HEK293 (cell line): ENCODE measurements around the gene MAB21L3.

Source experiments
- CTCF ChIA-PET: fragments of 350-600 bp; formaldehyde crosslinking; extraction: SDS; loops from one replicate; lab custom pipeline; 2021; ENCODE audit warnings: antibody characterized with exemption; lab: Yijun Ruan, JAX
- POLR2A ChIA-PET: fragments of 300-600 bp; formaldehyde crosslinking; extraction: SDS; loops from one replicate; lab custom pipeline; 2020; ENCODE audit warnings: antibody characterized with exemption, inconsistent platforms; lab: Yijun Ruan, JAX
- H3K27ac ChIP-seq: fragments of 200-500 bp; sonication (Bioruptor generic); 2 replicates; pipeline ENCODE4 v1.5.1; 2014; ENCODE audit warnings: low read depth, low read length, control low read depth, inconsistent platforms; ENCODE audit errors: extremely low read depth
- H3K36me3 ChIP-seq, 2 experiments: fragments of 200-500 bp in 1 of 2; sonication (Bioruptor generic) in 1 of 2; 1 replicate in 1 of 2; 2 replicates in 1 of 2; pipeline ENCODE4 v1.5.1; 2014 to 2017; ENCODE audit warnings: inconsistent platforms in 2 of 2, low read length in 2 of 2; ENCODE audit not compliant: control insufficient read depth in 2 of 2, insufficient read depth in 1 of 2
- H3K4me1 ChIP-seq: fragments of 200-500 bp; sonication (Bioruptor generic); 2 replicates; pipeline ENCODE4 v1.5.1; 2014; ENCODE audit warnings: mild to moderate bottlenecking, low read length, inconsistent platforms; ENCODE audit not compliant: control insufficient read depth, insufficient read depth
- H3K4me3 ChIP-seq: 2 replicates; pipeline ENCODE4 v1.5.1; 2011; ENCODE audit warnings: low read depth, mild to moderate bottlenecking, control low read depth, low read length, moderate library complexity
- H3K9me3 ChIP-seq: fragments of 200-500 bp; sonication (Bioruptor generic); 2 replicates; pipeline ENCODE4 v1.5.1; 2014; ENCODE audit warnings: low read depth, low read length, inconsistent platforms; ENCODE audit not compliant: control insufficient read depth, insufficient read depth
- EGR2 ChIP-seq: fragments of 450-650 bp; formaldehyde crosslinking; IDR thresholded peaks from 2 replicates; pipeline ENCODE4 v1.5.1; 2016; ENCODE audit warnings: low read depth, missing biosample characterization, missing genetic modification characterization
- GLIS1 ChIP-seq: fragments of 450-650 bp; formaldehyde crosslinking; IDR thresholded peaks from 2 replicates; pipeline ENCODE4 v1.5.1; 2016; ENCODE audit warnings: missing biosample characterization, missing genetic modification characterization
- HOXA7 ChIP-seq: sonication (generic); formaldehyde crosslinking; IDR thresholded peaks from 2 replicates; pipeline ENCODE4 v1.8.1; 2022; ENCODE audit warnings: missing genetic modification reagents, borderline replicate concordance
- SP2 ChIP-seq: fragments of 450-650 bp; formaldehyde crosslinking; IDR thresholded peaks from 2 replicates; pipeline ENCODE4 v1.5.1; 2016; ENCODE audit warnings: missing biosample characterization, missing genetic modification characterization
- YY2 ChIP-seq: fragments of 450-650 bp; formaldehyde crosslinking; IDR thresholded peaks from 2 replicates; pipeline ENCODE4 v1.5.1; 2016; ENCODE audit warnings: missing biosample characterization, missing genetic modification characterization
- ZBTB17 ChIP-seq: fragments of 450-650 bp; formaldehyde crosslinking; IDR thresholded peaks from 2 replicates; pipeline ENCODE4 v1.5.1; 2016; ENCODE audit warnings: missing biosample characterization, missing genetic modification characterization
- ZBTB8A ChIP-seq: fragments of 450-650 bp; formaldehyde crosslinking; IDR thresholded peaks from 2 replicates; pipeline ENCODE4 v1.5.1; 2016; ENCODE audit warnings: missing biosample characterization, missing genetic modification characterization
- ZFHX2 ChIP-seq: fragments of 450-650 bp; formaldehyde crosslinking; conservative IDR thresholded peaks from 2 replicates; pipeline ENCODE4 v1.5.1; 2016; ENCODE audit warnings: missing biosample characterization, missing genetic modification characterization
- ZFP69B ChIP-seq: fragments of 450-650 bp; formaldehyde crosslinking; IDR thresholded peaks from 2 replicates; pipeline ENCODE4 v1.5.1; 2016; ENCODE audit warnings: missing biosample characterization, missing genetic modification characterization
- ZNF133 ChIP-seq: fragments of 450-650 bp; formaldehyde crosslinking; IDR thresholded peaks from 2 replicates; pipeline ENCODE4 v1.5.1; 2016; ENCODE audit warnings: missing biosample characterization, missing genetic modification characterization
- ZNF223 ChIP-seq: fragments of 450-650 bp; formaldehyde crosslinking; IDR thresholded peaks from 2 replicates; pipeline ENCODE4 v1.5.1; 2016; ENCODE audit warnings: missing biosample characterization, missing genetic modification characterization
- ZNF302 ChIP-seq: fragments of 450-650 bp; formaldehyde crosslinking; IDR thresholded peaks from 2 replicates; pipeline ENCODE4 v1.5.1; 2016; ENCODE audit warnings: missing biosample characterization, missing genetic modification characterization, low read depth
- ZNF335 ChIP-seq: fragments of 450-650 bp; formaldehyde crosslinking; conservative IDR thresholded peaks from 2 replicates; pipeline ENCODE4 v1.5.1; 2016; ENCODE audit warnings: missing biosample characterization, missing genetic modification characterization
- ZNF350 ChIP-seq: fragments of 450-650 bp; formaldehyde crosslinking; IDR thresholded peaks from 2 replicates; pipeline ENCODE4 v1.5.0; 2017; ENCODE audit warnings: missing biosample characterization, mild to moderate bottlenecking, missing genetic modification characterization
- ZNF426 ChIP-seq: fragments of 450-650 bp; formaldehyde crosslinking; IDR thresholded peaks from 2 replicates; pipeline ENCODE4 v1.5.1; 2017; ENCODE audit warnings: missing biosample characterization, missing genetic modification characterization, mild to moderate bottlenecking, inconsistent platforms, moderate library complexity
- ZNF530 ChIP-seq: fragments of 450-650 bp; formaldehyde crosslinking; IDR thresholded peaks from 2 replicates; pipeline ENCODE4 v1.5.1; 2016; ENCODE audit warnings: low read depth, missing biosample characterization, missing genetic modification characterization
- ZNF571 ChIP-seq: fragments of 450-650 bp; formaldehyde crosslinking; IDR thresholded peaks from 2 replicates; pipeline ENCODE4 v1.5.0; 2017; ENCODE audit warnings: missing biosample characterization, missing genetic modification characterization
- ZNF610 ChIP-seq: fragments of 450-650 bp; formaldehyde crosslinking; IDR thresholded peaks from 2 replicates; pipeline ENCODE4 v1.5.1; 2016; ENCODE audit warnings: missing biosample characterization, missing genetic modification characterization, borderline replicate concordance
- ZNF677 ChIP-seq: fragments of 450-650 bp; IDR thresholded peaks from 2 replicates; pipeline ENCODE4 v1.5.0; 2018; ENCODE audit warnings: missing biosample characterization, mild to moderate bottlenecking, missing genetic modification characterization, moderate library complexity
- ZNF777 ChIP-seq: fragments of 450-650 bp; formaldehyde crosslinking; IDR thresholded peaks from 2 replicates; pipeline ENCODE4 v1.5.1; 2017; ENCODE audit warnings: missing biosample characterization, missing genetic modification characterization, borderline replicate concordance
- TF ChIP-seq, protein P1 (sequence below): fragments of 450-650 bp; formaldehyde crosslinking; IDR thresholded peaks from 2 replicates; pipeline ENCODE4 v1.5.1; 2016; ENCODE audit warnings: missing biosample characterization, missing genetic modification characterization
- TF ChIP-seq, protein P2 (sequence below): fragments of 450-650 bp; formaldehyde crosslinking; IDR thresholded peaks from 2 replicates; pipeline ENCODE4 v1.5.1; 2016; ENCODE audit warnings: missing biosample characterization, missing genetic modification characterization, borderline replicate concordance
- TF ChIP-seq, protein P3 (sequence below): fragments of 450-650 bp; formaldehyde crosslinking; IDR thresholded peaks from 2 replicates; pipeline ENCODE4 v1.5.1; 2016; ENCODE audit warnings: missing biosample characterization, missing genetic modification characterization
- TF ChIP-seq, protein P4 (sequence below): fragments of 450-650 bp; formaldehyde crosslinking; IDR thresholded peaks from 2 replicates; pipeline ENCODE4 v1.5.1; 2017; ENCODE audit warnings: missing biosample characterization, missing genetic modification characterization
- TF ChIP-seq, protein P5 (sequence below): fragments of 450-650 bp; formaldehyde crosslinking; IDR thresholded peaks from 2 replicates; pipeline ENCODE4 v1.5.1; 2016; ENCODE audit warnings: missing biosample characterization, missing genetic modification characterization
- TF ChIP-seq, protein P6 (sequence below): IDR thresholded peaks from 2 replicates; pipeline ENCODE4 v1.6.1; 2011; ENCODE audit warnings: mild to moderate bottlenecking, low read depth, low read length, borderline replicate concordance

The MAB21L3 gene

DNA sequence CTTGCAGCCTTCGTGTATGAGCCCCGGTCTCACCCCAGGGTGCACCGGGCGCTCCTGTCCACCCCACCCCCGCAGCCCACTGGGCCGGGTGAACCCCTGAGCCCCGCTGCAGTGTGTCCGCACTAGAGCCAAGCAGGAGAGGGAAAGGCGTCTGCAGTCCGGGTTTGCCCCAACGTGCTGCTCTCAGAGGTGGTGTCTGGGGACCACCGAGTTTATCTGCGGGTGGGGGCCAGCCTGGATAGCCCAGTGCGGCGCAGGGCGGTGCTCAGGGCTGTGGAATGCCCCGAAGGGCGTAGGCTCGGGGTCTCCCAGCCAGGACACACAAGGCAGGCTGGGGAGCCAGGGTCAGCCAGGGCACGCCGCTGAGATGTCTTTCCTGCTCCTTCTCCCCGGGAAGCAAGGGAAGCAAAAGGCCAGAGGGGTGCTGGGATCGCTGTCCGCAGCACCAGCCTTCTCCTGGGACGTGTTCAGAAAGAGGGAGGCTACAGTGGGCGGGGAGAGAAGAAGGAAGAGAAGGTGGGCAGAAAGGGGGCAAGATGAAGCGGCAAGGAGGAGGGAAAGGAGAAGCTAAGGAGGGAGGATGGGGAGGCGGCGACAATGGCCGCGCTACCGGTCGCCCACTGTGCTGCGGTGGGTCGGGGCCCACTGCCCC, 56.6 kb downstream of the MAB21L3 start:
- H3K4me3 ChIP-seq: peak overlapping the region; percentile 27
- CTCF ChIA-PET: interaction anchor here (0.6 to 3.6 kb wide), 6 partner anchors 10 to 685 kb away, joined by 3 to 15 read pairs (median 10); no protein-coding TSS in a partner anchor
- H3K36me3 ChIP-seq: no peaks in the 10 kb centered on the region
- no peaks in the 10 kb centered on the region for H3K4me1 ChIP-seq
- H3K9me3 ChIP-seq: no peaks in the 10 kb centered on the region
- no peak overlapping the region; the same call in 1 of the 2 replicates for H3K27ac ChIP-seq
- POLR2A ChIA-PET: no interaction called here
- TF ChIP-seq ZNF426 (tag by site-specific recombination): no peak
- TF ChIP-seq SP2 (tag by site-specific recombination): peak; percentile 44
- TF ChIP-seq ZNF223 (tag by site-specific recombination): no peak
- TF ChIP-seq ZNF350 (tag by site-specific recombination): no peak
- TF ChIP-seq ZFP69B (tag by site-specific recombination): no peak
- TF ChIP-seq, protein P1, sequence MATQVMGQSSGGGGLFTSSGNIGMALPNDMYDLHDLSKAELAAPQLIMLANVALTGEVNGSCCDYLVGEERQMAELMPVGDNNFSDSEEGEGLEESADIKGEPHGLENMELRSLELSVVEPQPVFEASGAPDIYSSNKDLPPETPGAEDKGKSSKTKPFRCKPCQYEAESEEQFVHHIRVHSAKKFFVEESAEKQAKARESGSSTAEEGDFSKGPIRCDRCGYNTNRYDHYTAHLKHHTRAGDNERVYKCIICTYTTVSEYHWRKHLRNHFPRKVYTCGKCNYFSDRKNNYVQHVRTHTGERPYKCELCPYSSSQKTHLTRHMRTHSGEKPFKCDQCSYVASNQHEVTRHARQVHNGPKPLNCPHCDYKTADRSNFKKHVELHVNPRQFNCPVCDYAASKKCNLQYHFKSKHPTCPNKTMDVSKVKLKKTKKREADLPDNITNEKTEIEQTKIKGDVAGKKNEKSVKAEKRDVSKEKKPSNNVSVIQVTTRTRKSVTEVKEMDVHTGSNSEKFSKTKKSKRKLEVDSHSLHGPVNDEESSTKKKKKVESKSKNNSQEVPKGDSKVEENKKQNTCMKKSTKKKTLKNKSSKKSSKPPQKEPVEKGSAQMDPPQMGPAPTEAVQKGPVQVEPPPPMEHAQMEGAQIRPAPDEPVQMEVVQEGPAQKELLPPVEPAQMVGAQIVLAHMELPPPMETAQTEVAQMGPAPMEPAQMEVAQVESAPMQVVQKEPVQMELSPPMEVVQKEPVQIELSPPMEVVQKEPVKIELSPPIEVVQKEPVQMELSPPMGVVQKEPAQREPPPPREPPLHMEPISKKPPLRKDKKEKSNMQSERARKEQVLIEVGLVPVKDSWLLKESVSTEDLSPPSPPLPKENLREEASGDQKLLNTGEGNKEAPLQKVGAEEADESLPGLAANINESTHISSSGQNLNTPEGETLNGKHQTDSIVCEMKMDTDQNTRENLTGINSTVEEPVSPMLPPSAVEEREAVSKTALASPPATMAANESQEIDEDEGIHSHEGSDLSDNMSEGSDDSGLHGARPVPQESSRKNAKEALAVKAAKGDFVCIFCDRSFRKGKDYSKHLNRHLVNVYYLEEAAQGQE (tag by site-specific recombination): peak; percentile 54; the same call in 1 of the 2 replicates
- TF ChIP-seq ZBTB17 (tag by site-specific recombination): no peak
- TF ChIP-seq ZNF777 (tag by site-specific recombination): peak; percentile 61; the same call in 1 of the 2 replicates
- TF ChIP-seq ZNF610 (tag by site-specific recombination): no peak
- TF ChIP-seq EGR2 (tag by site-specific recombination): peak; percentile 76
- TF ChIP-seq, protein P2, sequence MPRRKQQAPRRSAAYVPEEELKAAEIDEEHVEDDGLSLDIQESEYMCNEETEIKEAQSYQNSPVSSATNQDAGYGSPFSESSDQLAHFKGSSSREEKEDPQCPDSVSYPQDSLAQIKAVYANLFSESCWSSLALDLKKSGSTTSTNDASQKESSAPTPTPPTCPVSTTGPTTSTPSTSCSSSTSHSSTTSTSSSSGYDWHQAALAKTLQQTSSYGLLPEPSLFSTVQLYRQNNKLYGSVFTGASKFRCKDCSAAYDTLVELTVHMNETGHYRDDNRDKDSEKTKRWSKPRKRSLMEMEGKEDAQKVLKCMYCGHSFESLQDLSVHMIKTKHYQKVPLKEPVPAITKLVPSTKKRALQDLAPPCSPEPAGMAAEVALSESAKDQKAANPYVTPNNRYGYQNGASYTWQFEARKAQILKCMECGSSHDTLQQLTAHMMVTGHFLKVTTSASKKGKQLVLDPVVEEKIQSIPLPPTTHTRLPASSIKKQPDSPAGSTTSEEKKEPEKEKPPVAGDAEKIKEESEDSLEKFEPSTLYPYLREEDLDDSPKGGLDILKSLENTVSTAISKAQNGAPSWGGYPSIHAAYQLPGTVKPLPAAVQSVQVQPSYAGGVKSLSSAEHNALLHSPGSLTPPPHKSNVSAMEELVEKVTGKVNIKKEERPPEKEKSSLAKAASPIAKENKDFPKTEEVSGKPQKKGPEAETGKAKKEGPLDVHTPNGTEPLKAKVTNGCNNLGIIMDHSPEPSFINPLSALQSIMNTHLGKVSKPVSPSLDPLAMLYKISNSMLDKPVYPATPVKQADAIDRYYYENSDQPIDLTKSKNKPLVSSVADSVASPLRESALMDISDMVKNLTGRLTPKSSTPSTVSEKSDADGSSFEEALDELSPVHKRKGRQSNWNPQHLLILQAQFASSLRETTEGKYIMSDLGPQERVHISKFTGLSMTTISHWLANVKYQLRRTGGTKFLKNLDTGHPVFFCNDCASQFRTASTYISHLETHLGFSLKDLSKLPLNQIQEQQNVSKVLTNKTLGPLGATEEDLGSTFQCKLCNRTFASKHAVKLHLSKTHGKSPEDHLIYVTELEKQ (tag by site-specific recombination): no peak
- TF ChIP-seq HOXA7 (CRISPR knock-in tag): no peak
- TF ChIP-seq ZNF335 (tag by site-specific recombination): no peak
- TF ChIP-seq ZFHX2: peak; percentile 74
- no peak for TF ChIP-seq ZNF302 (tag by site-specific recombination)
- no peak for TF ChIP-seq ZBTB8A (tag by site-specific recombination)
- no peak for TF ChIP-seq ZNF571 (tag by site-specific recombination)
- TF ChIP-seq ZNF133 (tag by site-specific recombination): no peak
- no peak for TF ChIP-seq ZNF677 (tag by site-specific recombination)
- TF ChIP-seq, protein P3, sequence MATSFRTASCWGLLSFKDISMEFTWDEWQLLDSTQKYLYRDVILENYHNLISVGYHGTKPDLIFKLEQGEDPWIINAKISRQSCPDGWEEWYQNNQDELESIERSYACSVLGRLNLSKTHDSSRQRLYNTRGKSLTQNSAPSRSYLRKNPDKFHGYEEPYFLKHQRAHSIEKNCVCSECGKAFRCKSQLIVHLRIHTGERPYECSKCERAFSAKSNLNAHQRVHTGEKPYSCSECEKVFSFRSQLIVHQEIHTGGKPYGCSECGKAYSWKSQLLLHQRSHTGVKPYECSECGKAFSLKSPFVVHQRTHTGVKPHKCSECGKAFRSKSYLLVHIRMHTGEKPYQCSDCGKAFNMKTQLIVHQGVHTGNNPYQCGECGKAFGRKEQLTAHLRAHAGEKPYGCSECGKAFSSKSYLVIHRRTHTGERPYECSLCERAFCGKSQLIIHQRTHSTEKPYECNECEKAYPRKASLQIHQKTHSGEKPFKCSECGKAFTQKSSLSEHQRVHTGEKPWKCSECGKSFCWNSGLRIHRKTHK (tag by site-specific recombination): no peak
- no peak for TF ChIP-seq YY2 (tag by site-specific recombination)
- no peak for TF ChIP-seq ZNF530 (tag by site-specific recombination)
- TF ChIP-seq, protein P4, sequence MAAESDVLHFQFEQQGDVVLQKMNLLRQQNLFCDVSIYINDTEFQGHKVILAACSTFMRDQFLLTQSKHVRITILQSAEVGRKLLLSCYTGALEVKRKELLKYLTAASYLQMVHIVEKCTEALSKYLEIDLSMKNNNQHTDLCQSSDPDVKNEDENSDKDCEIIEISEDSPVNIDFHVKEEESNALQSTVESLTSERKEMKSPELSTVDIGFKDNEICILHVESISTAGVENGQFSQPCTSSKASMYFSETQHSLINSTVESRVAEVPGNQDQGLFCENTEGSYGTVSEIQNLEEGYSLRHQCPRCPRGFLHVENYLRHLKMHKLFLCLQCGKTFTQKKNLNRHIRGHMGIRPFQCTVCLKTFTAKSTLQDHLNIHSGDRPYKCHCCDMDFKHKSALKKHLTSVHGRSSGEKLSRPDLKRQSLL (tag by site-specific recombination): no peak
- TF ChIP-seq, protein P5, sequence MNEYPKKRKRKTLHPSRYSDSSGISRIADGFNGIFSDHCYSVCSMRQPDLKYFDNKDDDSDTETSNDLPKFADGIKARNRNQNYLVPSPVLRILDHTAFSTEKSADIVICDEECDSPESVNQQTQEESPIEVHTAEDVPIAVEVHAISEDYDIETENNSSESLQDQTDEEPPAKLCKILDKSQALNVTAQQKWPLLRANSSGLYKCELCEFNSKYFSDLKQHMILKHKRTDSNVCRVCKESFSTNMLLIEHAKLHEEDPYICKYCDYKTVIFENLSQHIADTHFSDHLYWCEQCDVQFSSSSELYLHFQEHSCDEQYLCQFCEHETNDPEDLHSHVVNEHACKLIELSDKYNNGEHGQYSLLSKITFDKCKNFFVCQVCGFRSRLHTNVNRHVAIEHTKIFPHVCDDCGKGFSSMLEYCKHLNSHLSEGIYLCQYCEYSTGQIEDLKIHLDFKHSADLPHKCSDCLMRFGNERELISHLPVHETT (tag by site-specific recombination): no peak
- no peak for TF ChIP-seq GLIS1 (tag by site-specific recombination)
- TF ChIP-seq, protein P6, sequence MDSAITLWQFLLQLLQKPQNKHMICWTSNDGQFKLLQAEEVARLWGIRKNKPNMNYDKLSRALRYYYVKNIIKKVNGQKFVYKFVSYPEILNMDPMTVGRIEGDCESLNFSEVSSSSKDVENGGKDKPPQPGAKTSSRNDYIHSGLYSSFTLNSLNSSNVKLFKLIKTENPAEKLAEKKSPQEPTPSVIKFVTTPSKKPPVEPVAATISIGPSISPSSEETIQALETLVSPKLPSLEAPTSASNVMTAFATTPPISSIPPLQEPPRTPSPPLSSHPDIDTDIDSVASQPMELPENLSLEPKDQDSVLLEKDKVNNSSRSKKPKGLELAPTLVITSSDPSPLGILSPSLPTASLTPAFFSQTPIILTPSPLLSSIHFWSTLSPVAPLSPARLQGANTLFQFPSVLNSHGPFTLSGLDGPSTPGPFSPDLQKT: no peak
